OCI-LY1 (cell line): Measurements from ENCODE around the gene CGB2.

Experiments used
- H2AFZ ChIP-seq: fragments of 200-600 bp; sonication (generic), shearing (Covaris generic); 2 replicates; pipeline ENCODE4 v1.6.0; 2014; ENCODE audit warnings: antibody characterized with exemption, mild to moderate bottlenecking, low read length
- H3F3A ChIP-seq: fragments of 200-600 bp; sonication (generic), shearing (Covaris generic); 2 replicates; pipeline ENCODE4 v1.6.0; 2014; ENCODE audit warnings: mild to moderate bottlenecking, antibody characterized with exemption, low read length, moderate library complexity; ENCODE audit not compliant: insufficient read depth
- H3K27ac ChIP-seq: fragments of 200-600 bp; sonication (generic); 2 replicates; pipeline ENCODE4 v1.5.1; 2014; ENCODE audit warnings: low read length, mixed run types, mild to moderate bottlenecking, low read depth; ENCODE audit not compliant: poor library complexity, severe bottlenecking
- H3K27me3 ChIP-seq: fragments of 200-600 bp; sonication (generic); 2 replicates; pipeline ENCODE4 v1.6.0; 2014; ENCODE audit warnings: antibody characterized with exemption, mild to moderate bottlenecking, low read length, moderate library complexity; ENCODE audit not compliant: insufficient read depth
- H3K36me3 ChIP-seq: fragments of 200-600 bp; sonication (generic); 2 replicates; pipeline ENCODE4 v1.6.1; 2014; ENCODE audit warnings: mild to moderate bottlenecking, antibody characterized with exemption, low read length, moderate library complexity, mixed read lengths; ENCODE audit not compliant: insufficient read depth
- H3K4me1 ChIP-seq: fragments of 200-600 bp; sonication (generic); 2 replicates; pipeline ENCODE4 v1.5.1; 2014; ENCODE audit warnings: mild to moderate bottlenecking, low read length, moderate library complexity; ENCODE audit not compliant: insufficient read depth, severe bottlenecking
- H3K4me2 ChIP-seq: fragments of 200-600 bp; sonication (generic), shearing (Covaris generic); 2 replicates; pipeline ENCODE4 v1.6.1; 2014; ENCODE audit warnings: low read length
- H3K4me3 ChIP-seq: fragments of 200-600 bp; sonication (generic); 2 replicates; pipeline ENCODE4 v1.5.1; 2014; ENCODE audit warnings: low read length, low read depth, mild to moderate bottlenecking, mixed read lengths; ENCODE audit not compliant: poor library complexity, severe bottlenecking
- H3K79me2 ChIP-seq: fragments of 200-600 bp; shearing (Covaris generic); 2 replicates; pipeline ENCODE4 v1.6.1; 2016; ENCODE audit warnings: mixed run types, low read length, mixed read lengths; ENCODE audit not compliant: insufficient read depth
- H3K9ac ChIP-seq: fragments of 200-600 bp; sonication (generic), shearing (Covaris generic); 2 replicates; pipeline ENCODE4 v1.6.1; 2014; ENCODE audit warnings: mild to moderate bottlenecking, low read length, mixed read lengths
- H3K9me2 ChIP-seq: fragments of 200-600 bp; sonication (generic), shearing (Covaris generic); 2 replicates; pipeline ENCODE4 v1.6.1; 2014; ENCODE audit warnings: low read depth, mild to moderate bottlenecking, low read length, mixed read lengths
- H3K9me3 ChIP-seq: fragments of 200-600 bp; shearing (Covaris generic); 2 replicates; pipeline ENCODE4 v1.6.1; 2014; ENCODE audit warnings: low read length, mixed read lengths
- H4K20me1 ChIP-seq: fragments of 200-600 bp; sonication (generic), shearing (Covaris generic); 2 replicates; pipeline ENCODE4 v1.6.0; 2016; ENCODE audit warnings: mild to moderate bottlenecking, low read length; ENCODE audit not compliant: insufficient read depth
- EZH2 ChIP-seq: fragments of 200-600 bp; sonication (generic), shearing (Covaris generic); IDR thresholded peaks from 2 replicates; pipeline ENCODE4 v1.8.0; 2017; ENCODE audit warnings: borderline replicate concordance, mixed run types, mild to moderate bottlenecking, antibody characterized with exemption, low read length, moderate library complexity, mixed read lengths
- TF ChIP-seq, protein P1 (sequence below): fragments of 200-600 bp; sonication (generic), shearing (Covaris generic); IDR thresholded peaks from 2 replicates; pipeline ENCODE4 v1.5.1; 2017; ENCODE audit warnings: mild to moderate bottlenecking, antibody characterized with exemption, low read length, moderate library complexity, mixed read lengths

CGB2 gene

DNA sequence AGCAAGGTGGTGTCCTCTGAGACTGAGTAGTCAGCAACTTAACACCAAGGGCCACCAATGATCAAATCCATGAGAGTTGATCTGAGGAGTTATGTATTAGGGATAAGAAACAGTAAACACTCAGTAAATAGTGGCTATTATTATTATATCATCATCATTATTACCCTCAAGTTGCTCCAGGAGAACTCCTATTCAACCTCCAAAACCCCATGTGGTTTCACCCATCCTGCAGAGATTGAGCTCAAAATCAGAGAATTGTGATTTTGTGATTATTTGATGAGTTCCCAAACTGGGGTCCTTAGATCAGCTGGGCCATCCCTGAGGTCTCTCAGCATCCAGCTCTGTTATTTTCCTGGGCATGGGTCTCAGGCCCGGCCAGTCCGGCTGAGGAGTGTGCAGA is 29.3 kb downstream of the CGB2 start:
- H3K27me3 ChIP-seq = peaks cover 10% of the 10 kb centered on the region; the same call in 1 of the 2 replicates
- no peaks in the 10 kb centered on the region for H3K79me2 ChIP-seq
- no peaks in the 10 kb centered on the region for H3K9me2 ChIP-seq
- H3K27ac ChIP-seq = no peak overlapping the region
- no peak overlapping the region for H3K4me3 ChIP-seq
- no peak overlapping the region for H3K4me2 ChIP-seq
- peaks cover 4% of the 10 kb centered on the region for H3K4me1 ChIP-seq
- H2AFZ ChIP-seq = no peak overlapping the region
- no peak for TF ChIP-seq EZH2
- TF ChIP-seq, protein P1, sequence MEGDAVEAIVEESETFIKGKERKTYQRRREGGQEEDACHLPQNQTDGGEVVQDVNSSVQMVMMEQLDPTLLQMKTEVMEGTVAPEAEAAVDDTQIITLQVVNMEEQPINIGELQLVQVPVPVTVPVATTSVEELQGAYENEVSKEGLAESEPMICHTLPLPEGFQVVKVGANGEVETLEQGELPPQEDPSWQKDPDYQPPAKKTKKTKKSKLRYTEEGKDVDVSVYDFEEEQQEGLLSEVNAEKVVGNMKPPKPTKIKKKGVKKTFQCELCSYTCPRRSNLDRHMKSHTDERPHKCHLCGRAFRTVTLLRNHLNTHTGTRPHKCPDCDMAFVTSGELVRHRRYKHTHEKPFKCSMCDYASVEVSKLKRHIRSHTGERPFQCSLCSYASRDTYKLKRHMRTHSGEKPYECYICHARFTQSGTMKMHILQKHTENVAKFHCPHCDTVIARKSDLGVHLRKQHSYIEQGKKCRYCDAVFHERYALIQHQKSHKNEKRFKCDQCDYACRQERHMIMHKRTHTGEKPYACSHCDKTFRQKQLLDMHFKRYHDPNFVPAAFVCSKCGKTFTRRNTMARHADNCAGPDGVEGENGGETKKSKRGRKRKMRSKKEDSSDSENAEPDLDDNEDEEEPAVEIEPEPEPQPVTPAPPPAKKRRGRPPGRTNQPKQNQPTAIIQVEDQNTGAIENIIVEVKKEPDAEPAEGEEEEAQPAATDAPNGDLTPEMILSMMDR = no peak
- H3K9ac ChIP-seq = no peak overlapping the region
- no peaks in the 10 kb centered on the region for H3K9me3 ChIP-seq
- no peaks in the 10 kb centered on the region for H3F3A ChIP-seq
- no peaks in the 10 kb centered on the region for H4K20me1 ChIP-seq
- no peaks in the 10 kb centered on the region for H3K36me3 ChIP-seq

DNA sequence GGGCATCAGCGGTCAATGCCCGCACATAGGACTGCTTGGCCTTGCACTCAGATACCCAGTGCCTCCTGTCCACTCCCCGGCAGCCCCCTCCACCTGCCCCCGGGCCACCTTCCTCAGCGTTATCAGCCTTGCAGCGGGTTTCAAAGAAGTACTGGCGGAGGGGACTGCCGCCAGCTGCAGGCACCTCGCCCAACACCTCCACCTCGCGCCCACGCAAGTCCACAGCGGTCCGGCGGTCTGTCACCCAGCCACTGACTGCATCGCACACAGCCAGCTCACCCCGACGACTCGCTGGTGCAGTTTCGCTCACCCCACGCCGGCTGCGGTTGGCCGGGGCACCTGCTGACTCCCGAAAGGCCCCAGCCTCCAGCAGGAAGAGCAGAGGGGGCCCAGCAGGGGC is 29.8 kb downstream of the CGB2 start:
- H3K36me3 ChIP-seq = no peaks in the 10 kb centered on the region
- H3K9me3 ChIP-seq = no peaks in the 10 kb centered on the region
- TF ChIP-seq, protein P1 = no peak
- no peak for TF ChIP-seq EZH2
- H3K27me3 ChIP-seq = peaks cover 10% of the 10 kb centered on the region; the same call in 1 of the 2 replicates
- no peaks in the 10 kb centered on the region for H3K9me2 ChIP-seq
- no peak overlapping the region for H3K4me2 ChIP-seq
- H3K4me1 ChIP-seq = peaks cover 2% of the 10 kb centered on the region
- H3F3A ChIP-seq = no peaks in the 10 kb centered on the region
- H4K20me1 ChIP-seq = no peaks in the 10 kb centered on the region
- no peak overlapping the region for H3K27ac ChIP-seq
- no peak overlapping the region for H3K9ac ChIP-seq
- no peak overlapping the region for H2AFZ ChIP-seq
- no peaks in the 10 kb centered on the region for H3K79me2 ChIP-seq
- H3K4me3 ChIP-seq = no peak overlapping the region

DNA sequence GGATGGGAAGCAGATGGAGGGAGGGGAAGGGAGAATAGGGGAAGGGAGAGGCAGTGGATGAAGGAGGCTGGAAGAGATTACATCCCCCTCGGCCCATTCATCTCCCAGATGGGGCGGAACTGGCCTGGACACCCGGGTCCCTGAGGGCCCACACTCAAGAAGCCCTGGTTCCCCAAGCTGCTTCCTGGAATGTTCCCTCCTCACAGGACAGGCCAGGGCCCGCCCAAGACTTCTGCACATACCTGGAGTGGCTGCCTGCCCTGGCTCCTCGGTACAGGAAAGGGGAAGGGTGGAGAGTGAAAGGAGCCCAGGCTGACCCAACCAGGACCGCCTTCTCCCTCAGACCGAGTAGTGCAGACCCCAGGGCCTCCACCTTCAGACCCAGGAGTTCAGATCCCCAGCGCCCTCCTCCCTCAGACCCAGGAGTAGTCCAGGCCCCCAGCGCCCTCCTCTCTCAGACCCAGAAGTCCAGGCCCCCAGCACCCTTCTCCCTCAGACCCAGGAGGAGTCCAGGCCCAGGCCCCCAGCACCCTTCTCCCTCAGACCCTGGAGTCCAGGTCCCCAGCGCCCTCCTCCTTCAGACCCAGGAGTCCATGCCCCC is 32.4 kb downstream of the CGB2 start:
- Histone ChIP-seq H3K27ac (no peak overlapping the region), H4K20me1 (no peaks in the 10 kb centered on the region), H3K4me2 (no peak overlapping the region), H3K27me3 (peaks cover 12% of the 10 kb centered on the region), H3K79me2 (no peaks in the 10 kb centered on the region), H3K36me3 (no peaks in the 10 kb centered on the region), H3K9ac (no peak overlapping the region), H3F3A (no peaks in the 10 kb centered on the region), H3K4me3 (no peak overlapping the region), H3K9me2 (no peaks in the 10 kb centered on the region), H3K4me1 (no peaks in the 10 kb centered on the region), H3K9me3 (no peaks in the 10 kb centered on the region), H2AFZ (no peak overlapping the region)
- TF ChIP-seq EZH2 = no peak
- TF ChIP-seq, protein P1 = no peak
